Cerebellar nuclear complex (tissue), 1 donor: Measurements from ENCODE around the gene ULBP1.
A peak's percentile ranks its signal among the peaks of the same experiment; 100 is the strongest.
"Not testable (repeated sequence)": the region's sequence is repeated elsewhere in the genome, so short reads cannot be mapped to it uniquely, and the experiment has no call there.

ENCODE experiments used
- DNase-seq, 2 experiments: peaks; one replicate each; lab custom pipeline; 2025; lab: John Stamatoyannopoulos, UW

Gene ULBP1

DNA sequence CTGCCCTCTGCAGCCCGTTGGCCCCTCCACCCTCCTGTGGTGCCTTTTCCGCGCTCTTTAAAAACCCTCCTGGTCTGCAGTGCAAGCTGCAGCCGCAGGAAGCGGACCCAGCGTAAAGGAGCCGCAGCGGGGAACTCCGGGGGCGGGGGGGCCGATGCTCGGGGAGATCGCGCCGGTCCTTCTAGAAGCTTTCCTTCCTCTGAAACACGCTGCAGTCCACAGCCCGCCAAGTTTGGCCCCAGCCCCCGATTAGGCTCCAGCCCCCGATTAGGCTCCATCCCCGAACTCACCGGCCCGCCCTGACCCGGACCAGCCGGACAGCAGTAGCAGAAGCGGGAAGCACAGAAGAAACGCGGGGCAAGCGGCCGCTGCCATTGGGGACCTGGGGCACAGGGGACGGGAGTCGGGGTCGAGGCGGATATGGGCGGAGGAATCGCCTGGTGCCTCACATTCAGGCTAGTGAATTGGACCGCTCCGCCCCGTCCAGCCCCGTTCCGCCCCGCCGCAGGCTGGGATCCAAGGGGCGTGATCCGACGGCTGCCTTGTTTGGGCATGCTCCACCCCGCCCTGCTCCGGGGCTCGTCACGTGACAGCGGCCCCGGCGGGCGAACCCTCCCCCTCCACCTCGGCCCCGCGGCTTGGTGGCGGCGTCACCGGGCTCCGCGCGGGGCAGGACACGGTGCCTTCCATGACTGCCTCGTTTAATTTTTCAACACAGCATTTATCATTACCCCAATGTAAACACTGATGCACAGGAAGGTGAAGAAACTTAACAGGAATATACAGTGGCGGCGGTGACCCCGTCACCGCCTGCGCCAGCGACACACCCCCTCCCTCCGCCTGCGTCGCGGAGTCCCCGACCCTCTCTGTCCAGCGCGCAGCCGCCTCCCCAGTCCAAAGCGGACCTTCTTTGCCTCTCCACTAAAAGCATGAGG lies 41.3 kb downstream of the ULBP1 start:
- DNase-seq, result no peak

DNA sequence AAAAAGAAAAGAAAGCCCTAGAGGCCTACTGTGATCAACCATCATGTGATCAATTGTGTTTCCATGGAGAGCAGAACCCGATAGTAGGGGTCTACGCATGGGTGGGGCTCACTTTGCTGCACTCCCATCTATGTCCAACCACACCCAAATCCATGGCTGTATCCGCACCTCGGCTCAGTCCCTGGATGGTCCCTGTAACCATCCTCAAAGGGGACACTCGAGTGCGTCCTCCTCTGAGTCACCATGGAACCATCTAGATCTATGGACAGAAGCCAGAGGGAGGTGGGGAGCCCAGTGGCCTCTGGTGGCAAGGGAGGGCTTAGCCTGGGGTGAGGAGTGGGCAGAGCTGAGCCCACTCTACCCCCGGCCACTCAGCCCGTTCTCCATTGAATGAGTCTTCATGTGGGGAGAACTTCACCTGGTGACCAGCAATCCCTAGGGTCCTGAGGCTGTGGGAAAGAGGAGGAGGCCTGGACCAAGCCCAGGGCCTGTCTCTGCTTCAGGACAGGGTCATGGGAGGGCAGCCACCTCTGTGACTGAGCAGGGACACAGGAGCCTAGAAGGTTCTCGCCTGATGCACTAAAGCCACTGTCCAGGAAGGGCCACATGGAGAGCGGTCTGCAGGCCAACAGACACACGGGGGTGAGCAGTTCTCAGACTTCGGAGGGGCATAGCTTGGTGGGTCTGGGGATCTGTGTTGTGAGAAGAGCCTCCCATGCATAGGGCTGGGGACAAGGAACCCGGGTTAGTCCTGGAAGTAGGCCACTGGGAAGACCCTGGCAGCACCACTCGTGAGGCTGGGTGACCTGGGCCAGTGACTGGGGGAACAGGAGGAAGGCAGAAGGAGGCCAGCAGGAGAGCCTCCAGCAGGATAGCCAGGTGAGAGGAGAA lies 42.3 kb downstream of the ULBP1 start:
- no peak for DNase-seq

DNA sequence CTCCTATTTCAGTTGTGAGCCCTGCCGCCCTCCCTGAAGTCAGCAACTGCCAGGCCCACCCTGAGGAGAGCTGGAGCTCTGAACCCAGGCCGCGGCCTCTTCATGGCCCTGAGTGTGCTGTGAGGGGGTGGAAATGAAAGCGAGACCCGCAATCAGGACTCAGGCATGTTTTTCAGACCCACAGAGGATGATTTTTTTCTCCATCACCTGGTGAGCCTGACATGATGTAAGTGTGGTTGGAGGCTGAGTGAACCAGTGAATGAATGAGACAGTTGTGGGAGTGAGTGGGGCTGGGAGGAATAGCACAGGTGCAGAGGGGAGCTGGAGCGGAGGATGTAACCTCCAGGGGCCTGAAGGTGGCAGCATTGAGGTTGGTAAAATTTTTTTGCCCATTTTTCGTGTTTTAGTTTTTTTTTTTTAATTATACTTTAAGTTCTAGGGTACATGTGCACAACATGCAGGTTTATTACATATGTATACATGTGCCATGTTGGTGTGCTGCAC lies 43.3 kb downstream of the ULBP1 start:
- DNase-seq, result no peak

DNA sequence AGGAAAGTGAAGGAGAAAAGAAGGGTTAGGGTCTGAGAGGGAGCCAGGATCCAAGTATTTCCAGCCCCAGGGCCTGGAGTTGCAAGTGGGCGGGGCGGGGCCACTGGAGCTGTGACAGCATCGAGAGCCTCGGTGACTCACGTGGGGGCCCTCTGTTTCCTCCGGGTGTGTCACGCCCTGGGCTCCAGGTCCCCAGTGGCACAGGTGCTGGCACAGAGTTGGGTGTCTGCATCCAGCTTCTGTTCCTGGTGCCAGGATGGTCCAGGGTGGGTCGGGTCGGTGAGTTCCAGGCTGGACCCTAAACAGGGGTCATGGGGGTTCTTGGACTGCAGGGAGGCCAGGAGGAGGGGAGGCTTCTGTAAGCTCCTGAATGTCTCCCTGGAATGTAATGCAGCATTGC lies 44.8 kb downstream of the ULBP1 start:
- DNase-seq, result no peak

- not testable (repeated sequence) for DNase-seq
Measured at GRCh38 chr6:150012846-150013784, 49.4 kb downstream of the ULBP1 start.

- not testable (repeated sequence) for DNase-seq
Measured at GRCh38 chr6:150013785-150014622, 50.3 kb downstream of the ULBP1 start.

DNA sequence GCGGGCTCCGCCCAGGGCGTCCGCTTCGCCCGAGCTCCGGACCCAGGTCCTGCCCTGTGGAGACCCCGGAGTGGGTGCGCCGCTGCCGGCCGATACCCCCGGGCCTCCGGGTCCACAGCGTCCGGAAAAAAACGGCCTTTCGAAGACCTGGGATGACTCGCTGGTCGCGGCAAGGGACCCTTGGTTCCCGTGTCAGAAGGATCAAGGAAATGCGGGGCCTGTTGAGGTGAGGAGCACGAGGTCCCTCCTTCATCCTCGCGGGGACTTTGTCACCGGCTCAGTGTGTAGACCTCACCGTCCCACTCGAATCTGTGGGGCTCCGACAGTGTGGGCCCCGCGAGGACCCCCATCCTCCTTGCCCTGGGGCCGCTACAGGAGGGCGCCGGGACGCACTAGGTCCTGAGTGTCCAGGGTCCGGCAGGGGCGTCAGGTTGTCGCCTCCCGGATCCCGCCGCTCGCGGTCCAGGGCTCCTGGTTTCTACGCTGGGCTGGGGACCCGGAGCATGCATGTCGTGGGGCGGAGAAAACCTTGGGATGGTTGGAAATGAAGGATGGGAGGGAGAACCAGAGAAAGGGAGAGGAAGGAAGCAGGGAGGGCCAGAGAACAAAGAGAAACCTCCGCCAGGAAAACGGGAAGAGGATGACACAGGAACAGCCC lies 51.0 kb downstream of the ULBP1 start:
- DNase-seq, result not testable (repeated sequence)

- DNase-seq, result not testable (repeated sequence)
Measured at GRCh38 chr6:150015281-150016001, 51.7 kb downstream of the ULBP1 start.

GRCh38 chr6:150016324-150017185 lies 52.8 kb downstream of the ULBP1 start:
- peak in 1 of 2 experiments; percentile 26 for DNase-seq

- not testable (repeated sequence) for DNase-seq
Measured at GRCh38 chr6:150017186-150017521, 53.4 kb downstream of the ULBP1 start.

DNA sequence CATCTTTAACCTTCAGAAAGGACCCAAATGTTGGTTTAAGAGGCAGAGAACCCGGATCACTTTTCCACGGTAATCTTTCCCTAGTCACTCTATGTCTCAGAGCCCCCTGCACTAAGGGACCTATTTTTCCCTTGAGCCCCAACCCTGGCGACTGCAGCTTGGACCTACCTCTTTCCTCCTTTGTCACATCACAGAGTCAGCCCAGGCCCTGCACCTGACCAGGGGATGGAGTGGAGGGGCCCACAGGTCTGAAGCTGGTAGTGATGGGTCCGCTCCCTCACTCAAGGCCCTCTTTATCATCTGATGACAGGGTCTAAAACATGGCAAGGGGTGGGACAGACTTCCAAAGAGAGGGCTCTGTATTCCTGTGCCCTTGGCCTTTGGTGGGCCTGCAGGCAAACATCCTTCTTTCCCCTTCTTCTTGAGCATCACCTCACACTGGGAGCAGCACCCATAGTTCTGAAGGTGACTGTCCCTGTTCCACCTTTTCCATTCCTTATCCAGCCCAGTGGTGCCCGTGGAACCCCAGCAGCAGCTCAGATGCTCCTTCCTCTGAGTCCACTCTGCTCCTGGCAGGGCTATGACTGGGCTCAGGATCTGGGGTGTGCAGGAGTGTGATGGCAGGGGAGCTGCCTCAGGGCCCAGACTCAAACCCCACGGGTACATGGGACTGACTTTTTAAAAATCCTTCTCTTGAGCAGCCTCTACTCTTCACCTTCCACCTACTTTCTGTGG lies 55.3 kb downstream of the ULBP1 start:
- DNase-seq, result no peak

GRCh38 chr6:150021870-150022269 lies 58.1 kb downstream of the ULBP1 start:
- not testable (repeated sequence) for DNase-seq
